H1 (cell line): ENCODE measurements around the gene KCNJ10. TPM values are rescaled to one million over a fixed set of nuclear protein-coding genes. Genes with fewer than 3 reads are reported as not detected.
A peak's percentile ranks its signal among the peaks of the same experiment; 100 is the strongest.

Source experiments
- CTCF ChIA-PET: fragments of 300-600 bp; sonication (Branson Sonifier 250); formaldehyde crosslinking; loops from one replicate; lab custom pipeline; 2021; ENCODE audit not compliant: partially characterized antibody; lab: Charles Lee
- POLR2A ChIA-PET: fragments of 300-600 bp; sonication (Branson Sonifier 250); formaldehyde crosslinking; loops from one replicate; lab custom pipeline; 2021; ENCODE audit warnings: inconsistent platforms; ENCODE audit not compliant: partially characterized antibody; lab: Charles Lee
- DNase-seq, 2 experiments: peaks; one replicate each; pipeline versions ENCODE4 v3.0.0 to v3.0.0-alpha.2; 2010 to 2022; ENCODE audit warnings: low spot score in 2 of 2, low read depth in 1 of 2, mixed read lengths in 1 of 2
- FAIRE-seq: peaks from 2 replicates; lab custom pipeline; 2011; peaks lifted over from hg19 to GRCh38; lab: Jason Lieb, UNC
- H2AFZ ChIP-seq: 2 replicates; pipeline ENCODE4 v1.8.1; 2012; ENCODE audit warnings: low read length, inconsistent platforms
- H2AK5ac ChIP-seq: 2 replicates; pipeline ENCODE4 v1.6.1; 2013; ENCODE audit warnings: low read depth, low read length
- H2BK120ac ChIP-seq: replicated peaks from 2 replicates; pipeline ENCODE3; 2013; ENCODE audit warnings: low read depth, low read length, inconsistent platforms
- H2BK12ac ChIP-seq: 2 replicates; pipeline ENCODE4 v1.6.1; 2013; ENCODE audit warnings: low read depth, low read length
- H2BK15ac ChIP-seq: 2 replicates; pipeline ENCODE4 v1.6.1; 2013; ENCODE audit warnings: low read length
- H2BK20ac ChIP-seq: 2 replicates; pipeline ENCODE4 v1.6.1; 2013; ENCODE audit warnings: low read length
- H2BK5ac ChIP-seq: 2 replicates; pipeline ENCODE4 v1.6.1; 2013; ENCODE audit warnings: low read depth, low read length
- H3K14ac ChIP-seq: 2 replicates; pipeline ENCODE4 v1.6.1; 2013; ENCODE audit warnings: inconsistent platforms; ENCODE audit not compliant: insufficient read length
- H3K18ac ChIP-seq: 2 replicates; pipeline ENCODE4 v1.6.1; 2013; ENCODE audit warnings: low read length; ENCODE audit errors: extremely low read depth
- H3K23ac ChIP-seq: 2 replicates; pipeline ENCODE4 v1.6.1; 2013; ENCODE audit warnings: inconsistent platforms; ENCODE audit not compliant: insufficient read length
- H3K23me2 ChIP-seq: 2 replicates; pipeline ENCODE4 v1.6.1; 2013; ENCODE audit warnings: low read depth, low read length
- H3K27ac ChIP-seq: 2 replicates; pipeline ENCODE4 v1.6.1; 2011; ENCODE audit warnings: low read depth, low read length, inconsistent platforms
- H3K27me3 ChIP-seq, 4 experiments: replicated peaks in 1 of 4; 1 replicate in 1 of 4; 2 replicates in 3 of 4; pipeline versions ENCODE4 v1.6.1 to v1.8.1; 2011 to 2013; ENCODE audit warnings: low read length in 3 of 4, mild to moderate bottlenecking in 3 of 4, inconsistent platforms in 2 of 4, mixed read lengths in 2 of 4, moderate library complexity in 1 of 4; ENCODE audit not compliant: control insufficient read depth in 3 of 4, insufficient read depth in 3 of 4; ENCODE audit errors: extremely low read depth in 1 of 4
- H3K36me3 ChIP-seq, 4 experiments: 2 replicates each; pipeline versions ENCODE4 v1.6.1 to v1.8.1; 2011 to 2013; ENCODE audit warnings: mild to moderate bottlenecking in 4 of 4, low read length in 3 of 4, moderate library complexity in 2 of 4, control low read depth in 1 of 4, inconsistent platforms in 1 of 4; ENCODE audit not compliant: insufficient read depth in 4 of 4, control insufficient read depth in 2 of 4
- H3K4ac ChIP-seq: replicated peaks from 2 replicates; pipeline ENCODE3; 2013; ENCODE audit warnings: low read length, low read depth, mixed read lengths, inconsistent platforms; ENCODE audit not compliant: insufficient read length
- H3K4me1 ChIP-seq, 4 experiments: replicated peaks in 1 of 4; 1 replicate in 1 of 4; 2 replicates in 3 of 4; pipeline versions ENCODE4 v1.6.1 to v1.8.1; 2011 to 2013; ENCODE audit warnings: low read length in 3 of 4, inconsistent platforms in 2 of 4, mixed read lengths in 1 of 4; ENCODE audit not compliant: insufficient read depth in 4 of 4, control insufficient read depth in 3 of 4
- H3K4me2 ChIP-seq, 2 experiments: 2 replicates each; pipeline versions ENCODE4 v1.6.1 to v1.8.1; 2011 to 2013; ENCODE audit warnings: low read depth in 2 of 2, low read length in 2 of 2, control low read depth in 1 of 2, inconsistent platforms in 1 of 2, mild to moderate bottlenecking in 1 of 2; ENCODE audit not compliant: insufficient read depth in 1 of 2
- H3K4me3 ChIP-seq, 4 experiments: fragments of 200-600, 300-600 bp in 1 of 4; sonication (generic), shearing (Covaris generic), sonication (Bioruptor Twin) in 1 of 4; 2 replicates each; pipeline versions ENCODE4 v1.5.1 to v1.8.1; 2011 to 2016; ENCODE audit warnings: low read length in 4 of 4, low read depth in 3 of 4, control low read depth in 2 of 4, inconsistent platforms in 2 of 4, mild to moderate bottlenecking in 2 of 4, mixed read lengths in 1 of 4, moderate library complexity in 1 of 4; ENCODE audit not compliant: insufficient read depth in 2 of 4; ENCODE audit errors: extremely low read depth in 1 of 4
- H3K56ac ChIP-seq: replicated peaks from 2 replicates; pipeline ENCODE3; 2013; ENCODE audit warnings: low read depth, mild to moderate bottlenecking, mixed read lengths, low read length, inconsistent platforms; ENCODE audit not compliant: insufficient read length
- H3K79me1 ChIP-seq: 2 replicates; pipeline ENCODE4 v1.6.1; 2013; ENCODE audit warnings: low read depth, low read length, control low read depth
- H3K79me2 ChIP-seq, 2 experiments: 2 replicates each; pipeline versions ENCODE4 v1.6.1 to v1.8.1; 2012 to 2013; ENCODE audit warnings: low read length in 2 of 2, mild to moderate bottlenecking in 2 of 2, inconsistent platforms in 1 of 2; ENCODE audit not compliant: insufficient read depth in 2 of 2, control insufficient read depth in 1 of 2
- H3K9ac ChIP-seq, 4 experiments: replicated peaks in 1 of 4; 1 replicate in 1 of 4; 2 replicates in 3 of 4; pipeline versions ENCODE4 v1.6.1 to v1.8.1; 2011 to 2013; ENCODE audit warnings: low read depth in 3 of 4, low read length in 3 of 4, control low read depth in 2 of 4, mild to moderate bottlenecking in 2 of 4, moderate library complexity in 2 of 4, inconsistent platforms in 1 of 4; ENCODE audit errors: extremely low read depth in 1 of 4
- H3K9me3 ChIP-seq, 2 experiments: 2 replicates each; pipeline versions ENCODE4 v1.6.1 to v1.8.1; 2012 to 2013; ENCODE audit warnings: mild to moderate bottlenecking in 2 of 2, moderate library complexity in 2 of 2, control low read depth in 1 of 2, inconsistent platforms in 1 of 2, low read depth in 1 of 2, low read length in 1 of 2, mixed read lengths in 1 of 2; ENCODE audit not compliant: insufficient read depth in 2 of 2
- H4K20me1 ChIP-seq, 2 experiments: replicated peaks in 1 of 2; 2 replicates each; pipeline versions ENCODE3 to v1.8.1; 2011 to 2013; ENCODE audit warnings: inconsistent platforms in 2 of 2, low read length in 2 of 2, mild to moderate bottlenecking in 1 of 2; ENCODE audit not compliant: insufficient read depth in 2 of 2, control insufficient read depth in 1 of 2
- H4K5ac ChIP-seq: 2 replicates; pipeline ENCODE4 v1.6.1; 2013; ENCODE audit warnings: low read length, low read depth, mixed read lengths, inconsistent platforms; ENCODE audit not compliant: insufficient read length
- H4K8ac ChIP-seq: 2 replicates; pipeline ENCODE4 v1.8.0; 2013; ENCODE audit warnings: mild to moderate bottlenecking, moderate library complexity, low read length, inconsistent platforms; ENCODE audit not compliant: insufficient read depth; ENCODE audit errors: extremely low read depth
- H4K91ac ChIP-seq: replicated peaks from 2 replicates; pipeline ENCODE3; 2013; ENCODE audit warnings: low read length, mixed read lengths, inconsistent platforms; ENCODE audit not compliant: insufficient read length
- BRCA1 ChIP-seq: IDR thresholded peaks from 2 replicates; pipeline ENCODE4 v1.6.1; 2012; ENCODE audit warnings: low read depth, low read length, improper control_type of control experiment
- MAFK ChIP-seq: IDR thresholded peaks from 2 replicates; pipeline ENCODE4 v1.6.1; 2012; ENCODE audit warnings: low read depth, mild to moderate bottlenecking, improper control_type of control experiment, low read length
- SUZ12 ChIP-seq: fragments of 200-600 bp; sonication (generic); IDR thresholded peaks from 2 replicates; pipeline ENCODE4 v1.6.1; 2012; ENCODE audit warnings: mild to moderate bottlenecking, inconsistent platforms, low read length, moderate library complexity, mixed read lengths
- WGBS, 2 experiments: shearing (Covaris generic) in 1 of 2; methylation state at CpG; one replicate each; pipeline versions ENCODE4 v1.1.6 to v1.1.7; 2013 to 2015; ENCODE audit warnings: low lambda C conversion rate in 2 of 2, mixed read lengths in 2 of 2, inconsistent platforms in 1 of 2, low coverage in 1 of 2, missing lambda C conversion rate in 1 of 2; ENCODE audit not compliant: insufficient replicate concordance in 2 of 2, insufficient coverage in 1 of 2, insufficient read length in 1 of 2; ENCODE audit errors: extremely low coverage in 1 of 2, missing lambda C conversion rate in 1 of 2; 5-methylcytosine and 5-hydroxymethylcytosine counted together
- polyA plus RNA-seq, 7 experiments: library from polyadenylated mRNA; depleted of rRNA in 3 of 7; stranded (reverse) in 5 of 7; unstranded in 2 of 7; fragments of >200 nt in 5 of 7; fragments of 200-250 nt in 2 of 7; gene quantifications; 1 replicate in 5 of 7; 2 replicates in 1 of 7; 4 replicates in 1 of 7; pipeline versions ENCODE4 v1.2.1 to v1.2.3, GENCODE V29; 2011 to 2013; ENCODE audit warnings: missing spikeins in 2 of 7, mixed read lengths in 2 of 7
- total RNA-seq: library from RNA; stranded (reverse); fragmentation: NEBNext Ultra II Directional; extraction: Animal tissue kit (Norgen Biotek cat#: 25700); gene quantifications from 2 replicates; pipeline ENCODE4 v1.2.1, GENCODE V29; 2021

Gene KCNJ10
- total and polyA plus RNA-seq, 2 of the 8 experiments (the other 6 are each of a cell fraction or from before 2014, with no cell fraction given), result 1.7 to 2.4 TPM

- Histone ChIP-seq H3K4me1 (no peaks in the 10 kb centered on the region), H2BK120ac (no peak overlapping the region), H3K56ac (no peak overlapping the region), H3K4me2 (no peak overlapping the region), H2AFZ (no peak overlapping the region; the same call in 1 of the 2 replicates), H4K20me1 (no peaks in the 10 kb centered on the region), H2BK20ac (no peak overlapping the region), H3K79me2 (no peaks in the 10 kb centered on the region), H3K18ac (no peak overlapping the region), H2BK5ac (no peak overlapping the region), H3K23me2 (no peaks in the 10 kb centered on the region; the same call in 1 of the 2 replicates), H3K9ac (no peak overlapping the region), H3K4ac (no peak overlapping the region), H3K27me3 (no peaks in the 10 kb centered on the region; a peak in 1 of 7 replicates), H3K4me3 (no peak overlapping the region), H3K36me3 (no peaks in the 10 kb centered on the region), H3K14ac (no peak overlapping the region), H2AK5ac (no peak overlapping the region), H4K5ac (no peak overlapping the region), H2BK12ac (no peak overlapping the region), H3K27ac (no peak overlapping the region), H3K23ac (no peak overlapping the region), H3K79me1 (no peaks in the 10 kb centered on the region), H4K8ac (no peak overlapping the region), H2BK15ac (no peak overlapping the region), H4K91ac (no peak overlapping the region), H3K9me3 (no peaks in the 10 kb centered on the region)
- ChIA-PET POLR2A (interaction anchor here (1.1 kb wide), 1 partner anchor 55 kb away, joined by 3 read pairs; no protein-coding TSS in a partner anchor), CTCF (interaction anchor here (0.5 to 13.8 kb wide), 8 partner anchors 11 to 199 kb away, joined by 3 to 696 read pairs (median 10); partner anchors contain the start of genes FCRL6, IGSF9 and SLAMF9)
- 87% methylated on average over 2 of the region's 2 CpGs; no CpG with 5 or more reads in 1 of the 2 experiments for WGBS, 2 experiments
- no peak for DNase-seq
- TF ChIP-seq BRCA1 (no peak), MAFK (0 out of 2 replicates have a peak, but pooled peaks have one; percentile 30), SUZ12 (no peak)
- FAIRE-seq, result no peak
Measured at GRCh38 chr1:160001440-160001839, 68.5 kb downstream of the KCNJ10 start.
